Measurements from ENCODE around the gene ATP2C2.

GRCh38 chr16:84408314-84408690, 40.0 kb downstream of the ATP2C2 start:
- TF ChIP-seq ELF4 (IDR thresholded peaks at IDR 0.05) (no peak), FOXA1 (IDR thresholded peaks at IDR 0.05) (no peak), BHLHE40 (IDR thresholded peaks at IDR 0.05; ENCODE audit: borderline replicate concordance) (no peak)
